Stimulated activated CD8-positive, alpha-beta memory T cell treated with anti-CD3 and anti-CD28 coated beads, Interleukin-7, amount 100 ng/mL, for 1 hour (primary cell): Measurements from ENCODE around the gene SLC41A1.

Source experiments
- DNase-seq, 2 donors: peaks; one replicate each; pipeline ENCODE4 v3.0.0-alpha.2; 2020; ENCODE audit warnings: low read depth in 2 of 2

The SLC41A1 gene

GRCh38 chr1:205751036-205751651, 61.9 kb downstream of the SLC41A1 start:
- no peak for DNase-seq

- peak; percentile 90 to 91 for DNase-seq
These were observed 62.6 kb downstream of the SLC41A1 start, which contains the start of gene NUCKS1 for GRCh38 chr1:205750138-205751035. Gene NUCKS1, minus strand, starts transcription at chr1:205750182. Its CDS starts 209 bp downstream, at chr1:205749973.

GRCh38 chr1:205749234-205750137, 63.5 kb downstream of the SLC41A1 start:
- peak; percentile 83 to 87 for DNase-seq

- no peak for DNase-seq
These were observed 64.4 kb downstream of the SLC41A1 start for GRCh38 chr1:205748403-205749233.

GRCh38 chr1:205746757-205747412, 66.1 kb downstream of the SLC41A1 start:
- DNase-seq = no peak

- no peak for DNase-seq
These were observed 68.6 kb downstream of the SLC41A1 start for GRCh38 chr1:205744403-205744802.

GRCh38 chr1:205743977-205744376, 69.0 kb downstream of the SLC41A1 start:
- DNase-seq = no peak

- no peak for DNase-seq
These were observed 71.3 kb downstream of the SLC41A1 start for GRCh38 chr1:205741681-205742080.

GRCh38 chr1:205739348-205740160, 73.4 kb downstream of the SLC41A1 start:
- DNase-seq = no peak
